GM18907 (cell line): Measurements from ENCODE around the gene CELA2B.
"Not testable (repeated sequence)": the region's sequence is repeated elsewhere in the genome, so short reads cannot be mapped to it uniquely, and the experiment has no call there.

ENCODE experiments used
- ATAC-seq: cut with Tn5 transposase; IDR thresholded peaks from one replicate; pipeline ENCODE4 v1.9.1; 2021; ENCODE audit warnings: mild to moderate bottlenecking, moderate library complexity; ENCODE audit not compliant: unreplicated experiment

CELA2B gene

DNA sequence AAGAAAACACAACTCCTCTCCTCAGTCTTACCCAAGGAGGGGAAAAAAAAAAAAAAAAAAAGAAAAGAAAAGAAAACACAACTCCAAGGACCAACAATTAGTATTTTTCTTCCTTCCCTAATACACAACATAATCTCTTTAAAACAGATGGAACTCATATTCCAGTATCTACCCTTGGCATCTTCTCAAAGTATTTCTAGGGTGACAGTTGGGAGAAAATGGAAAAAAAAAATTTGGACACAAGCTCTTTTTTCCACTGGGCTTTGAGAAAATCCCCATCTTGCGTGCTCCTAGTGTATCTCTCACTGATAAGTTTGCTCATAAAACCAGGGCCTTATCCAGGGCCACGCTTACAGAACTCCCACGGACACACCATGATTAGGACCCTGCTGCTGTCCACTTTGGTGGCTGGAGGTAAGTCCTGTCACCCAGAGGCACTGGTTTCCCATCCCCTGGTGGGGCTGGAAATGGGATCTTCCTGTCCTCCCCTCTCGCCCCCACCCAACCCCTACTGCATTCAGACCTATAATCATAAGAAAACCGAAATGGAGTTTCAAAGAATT lies at the start of gene CELA2B:
CELA2B (plus strand) TSS at position 353 of the 563 bp plus-strand sequence; CDS start at position 375, 22 bp downstream.
- ATAC-seq, result no peak

GRCh38 chr1:15426492-15427279 lies 49.2 kb upstream of the CELA2B start:
- ATAC-seq, result no peak

DNA sequence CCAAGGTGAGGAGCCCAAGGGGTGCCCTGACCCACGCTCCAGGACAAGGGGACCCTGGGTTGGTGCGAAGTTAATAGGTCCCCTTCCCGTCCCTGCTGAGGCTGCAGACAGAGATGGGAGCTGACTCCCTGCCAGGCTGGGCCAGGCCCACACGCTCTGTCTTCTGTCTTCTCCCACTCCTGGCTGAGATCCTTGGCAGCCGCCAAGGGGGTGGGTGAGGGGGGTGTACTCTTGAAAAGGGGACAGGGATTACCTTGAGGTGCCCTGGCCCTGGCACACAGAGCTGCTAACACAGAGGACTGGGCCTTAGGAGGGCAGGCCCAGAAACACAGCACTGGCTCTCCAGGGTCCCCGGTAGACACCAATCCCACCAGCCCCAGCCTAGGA lies 48.6 kb upstream of the CELA2B start:
- no peak for ATAC-seq

DNA sequence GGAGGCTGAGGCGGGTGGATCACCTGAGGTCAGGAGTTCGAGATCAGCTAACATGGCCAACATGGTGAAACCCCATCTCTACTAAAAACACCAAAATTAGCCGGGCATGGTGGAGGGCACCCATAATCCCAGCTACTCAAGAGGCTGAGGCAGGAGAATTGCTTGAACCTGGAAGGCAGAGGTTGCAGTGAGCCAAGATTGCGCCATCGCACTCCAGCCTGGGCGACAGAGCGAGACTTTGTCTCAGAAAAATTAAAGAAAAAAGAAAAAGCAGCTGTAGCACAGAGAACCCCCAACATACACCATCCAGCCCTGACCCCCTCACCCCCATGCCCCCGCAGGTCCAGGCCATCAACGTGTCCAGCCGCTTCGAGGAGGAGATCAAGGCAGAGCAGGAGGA lies 47.7 kb upstream of the CELA2B start:
- ATAC-seq, result not testable (repeated sequence)

DNA sequence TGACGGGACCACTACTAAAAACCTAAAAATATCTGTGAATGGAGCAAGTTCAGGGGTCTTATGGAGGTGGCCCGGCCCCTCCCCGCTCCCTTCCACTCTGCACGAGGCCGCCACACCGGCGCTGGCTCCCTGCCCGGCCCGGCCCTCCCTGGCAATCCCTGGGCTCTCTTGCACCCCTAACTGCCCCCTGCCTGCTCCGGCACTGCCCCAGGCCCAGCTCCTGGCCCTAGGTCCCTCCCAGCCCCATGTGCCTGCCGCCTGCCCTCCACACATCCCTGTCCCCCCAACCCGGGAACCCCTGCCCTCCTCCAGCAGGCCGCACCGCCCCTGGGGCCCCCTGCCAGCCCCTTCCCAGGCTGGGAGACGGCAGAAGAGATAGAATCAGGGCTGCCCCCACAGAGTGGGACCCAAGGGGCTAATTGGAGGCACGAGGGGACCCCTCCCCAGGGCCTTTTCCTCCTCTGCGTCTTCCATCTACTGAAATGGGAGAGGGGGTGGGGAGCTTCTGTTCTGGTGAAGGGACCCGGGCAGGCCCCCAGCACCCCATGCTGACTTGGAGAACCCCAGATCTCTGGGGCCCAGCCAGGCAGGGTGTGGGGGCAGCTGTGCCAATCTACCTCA lies 47.0 kb upstream of the CELA2B start:
- ATAC-seq, result no peak

DNA sequence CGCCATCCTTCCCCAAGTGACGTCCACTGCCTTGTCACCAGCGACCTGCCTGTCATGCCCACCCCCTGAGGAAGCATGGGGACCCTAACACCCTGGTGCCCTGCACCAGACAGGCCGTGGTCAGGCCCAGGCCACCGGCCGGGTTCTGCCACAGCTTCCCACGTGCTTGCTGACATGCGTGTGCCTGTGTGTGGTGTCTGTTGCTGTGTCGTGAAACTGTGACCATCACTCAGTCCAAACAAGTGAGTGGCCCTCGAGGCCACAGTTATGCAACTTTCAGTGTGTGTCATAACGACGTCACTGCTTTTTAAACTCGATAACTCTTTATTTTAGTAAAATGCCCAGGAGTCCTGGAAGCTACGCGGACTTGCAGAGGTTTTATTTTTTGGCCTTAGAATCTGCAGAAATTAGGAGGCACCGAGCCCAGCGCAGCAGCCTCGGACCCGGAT lies 46.2 kb upstream of the CELA2B start:
- no peak for ATAC-seq

- peak; percentile 59 for ATAC-seq
Measured at GRCh38 chr1:15430787-15431570, 44.9 kb upstream of the CELA2B start.

- no peak for ATAC-seq
Measured at GRCh38 chr1:15431571-15431948, 44.3 kb upstream of the CELA2B start.

DNA sequence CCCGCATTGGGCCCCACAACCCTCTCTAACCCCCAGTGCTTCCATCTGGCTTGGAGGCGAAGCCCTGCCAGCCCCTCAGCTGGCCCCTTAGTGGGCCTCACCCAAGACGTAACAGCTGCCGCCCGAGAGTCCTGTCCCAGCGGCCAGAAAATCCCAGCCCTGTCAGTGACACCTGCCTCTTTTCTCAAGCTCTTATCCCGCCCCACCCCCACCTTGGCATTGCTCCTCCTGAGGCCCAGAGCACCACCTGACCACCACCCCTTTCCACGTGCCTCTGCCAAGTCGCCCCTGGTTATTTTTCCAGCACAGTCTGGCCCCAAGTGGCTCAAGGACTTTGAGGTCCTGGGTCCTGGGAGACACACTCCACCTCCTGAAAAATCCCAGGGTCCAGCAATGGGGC lies 43.6 kb upstream of the CELA2B start:
- ATAC-seq, result no peak

DNA sequence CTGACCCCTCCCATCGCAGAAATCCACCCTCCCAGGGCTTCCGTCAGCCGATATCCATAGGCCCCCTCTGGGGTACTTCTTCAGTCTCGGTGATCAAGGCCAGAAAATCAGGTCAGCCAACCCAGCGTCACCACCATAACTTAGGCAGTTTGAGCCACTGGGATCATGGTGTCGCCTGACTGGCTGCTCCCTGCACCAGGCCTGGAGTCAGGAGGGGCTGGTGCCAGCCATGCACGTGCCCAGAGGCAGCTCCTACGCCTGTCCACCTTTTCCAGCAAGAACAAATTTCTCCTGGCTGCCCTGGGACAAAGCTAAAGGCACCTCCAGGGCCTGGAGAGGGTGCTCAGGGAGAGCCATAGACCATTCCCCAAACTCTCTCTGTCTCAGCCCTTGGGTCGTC lies 42.4 kb upstream of the CELA2B start:
- no peak for ATAC-seq

- ATAC-seq, result not testable (repeated sequence)
Measured at GRCh38 chr1:15434739-15435138, 41.2 kb upstream of the CELA2B start.

- no peak for ATAC-seq
Measured at GRCh38 chr1:15435239-15436077, 40.4 kb upstream of the CELA2B start.

DNA sequence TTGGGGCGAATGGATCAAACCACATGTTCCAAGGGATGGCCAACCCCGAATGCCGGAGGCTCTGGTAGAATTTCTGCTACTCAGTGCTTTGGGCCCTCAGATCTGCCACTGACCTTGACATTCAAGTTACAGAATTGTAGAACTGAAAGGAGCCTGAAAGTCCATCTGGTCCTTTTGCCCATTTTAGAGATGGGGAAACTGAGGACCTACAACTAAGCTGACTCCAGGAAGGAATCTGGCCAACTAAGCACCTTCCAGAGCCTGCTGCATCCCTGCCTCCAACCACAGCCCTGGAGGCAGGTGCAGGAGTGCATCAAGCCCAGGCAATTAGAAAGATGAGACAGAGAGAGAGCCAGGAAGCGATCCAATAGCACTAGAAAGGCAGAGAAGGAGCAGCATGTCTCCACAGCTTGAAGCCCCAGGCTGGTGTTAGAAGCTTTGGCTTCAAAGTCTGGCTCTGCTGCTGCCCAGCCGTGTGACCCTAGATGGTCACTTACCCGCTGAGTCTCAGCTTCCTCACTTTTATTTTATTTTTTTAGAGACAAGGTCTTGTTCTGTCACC lies 38.9 kb upstream of the CELA2B start:
- no peak for ATAC-seq

GRCh38 chr1:15439325-15439724 lies 36.6 kb upstream of the CELA2B start:
- ATAC-seq, result no peak

DNA sequence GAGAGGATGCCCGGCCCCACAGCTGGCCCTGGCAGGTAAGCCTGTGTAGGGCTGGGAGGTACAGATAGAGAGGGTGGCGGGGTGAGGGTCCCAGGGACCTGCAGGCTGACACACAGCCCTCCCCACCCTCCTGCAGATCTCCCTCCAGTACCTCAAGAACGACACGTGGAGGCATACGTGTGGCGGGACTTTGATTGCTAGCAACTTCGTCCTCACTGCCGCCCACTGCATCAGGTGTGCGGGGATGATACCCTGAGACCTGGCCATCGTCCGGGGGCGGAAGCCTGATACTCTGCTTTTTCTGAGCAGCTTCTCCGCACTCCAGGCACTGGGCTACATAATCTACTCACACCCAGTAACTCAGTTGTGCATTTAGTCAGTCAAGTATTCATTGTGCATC lies 35.5 kb upstream of the CELA2B start:
- no peak for ATAC-seq

DNA sequence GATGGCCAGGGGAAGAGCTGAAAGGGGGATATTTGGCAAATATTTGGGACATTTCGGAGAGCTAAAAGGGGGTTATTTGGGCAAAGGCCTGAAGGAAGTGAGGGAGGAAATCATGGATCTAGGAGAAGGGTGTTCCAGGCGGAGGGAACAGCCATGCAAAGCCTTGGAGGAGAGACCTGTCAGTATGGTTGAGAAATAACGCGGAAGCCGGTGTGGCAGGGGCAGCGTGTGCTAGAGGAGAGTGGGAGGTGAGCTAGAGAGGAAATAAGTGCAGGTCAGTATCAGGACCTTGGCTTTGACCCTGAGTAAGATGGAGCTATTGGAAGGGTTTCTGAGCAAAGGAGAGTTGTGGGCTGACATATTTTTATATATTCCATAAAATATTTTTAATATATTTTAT lies 34.7 kb upstream of the CELA2B start:
- no peak for ATAC-seq

DNA sequence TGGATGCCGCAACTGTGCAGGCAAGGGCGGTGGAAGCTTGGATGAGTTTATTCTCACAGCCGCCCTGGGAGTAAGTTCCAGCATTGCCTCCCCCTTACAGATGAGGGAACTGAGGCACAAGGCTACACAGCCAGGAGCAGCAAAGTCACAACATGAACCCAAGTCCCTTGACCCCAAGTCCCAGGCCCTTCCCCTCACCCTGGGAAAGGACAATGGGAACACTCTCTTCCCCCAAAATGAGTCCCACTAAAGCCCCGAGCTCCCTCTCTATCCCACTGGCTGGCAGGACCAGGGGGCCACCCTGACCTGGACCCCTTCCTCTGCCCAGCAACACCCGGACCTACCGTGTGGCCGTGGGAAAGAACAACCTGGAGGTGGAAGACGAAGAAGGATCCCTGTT lies 33.8 kb upstream of the CELA2B start:
- ATAC-seq, result no peak

- no peak for ATAC-seq
Measured at GRCh38 chr1:15442759-15443158, 33.1 kb upstream of the CELA2B start.

- no peak for ATAC-seq
Measured at GRCh38 chr1:15443281-15443680, 32.6 kb upstream of the CELA2B start.
